HEK293 (cell line): ENCODE data around the gene NAP1L4.
A peak's percentile ranks its signal among the peaks of the same experiment; 100 is the strongest.

Experiments
- CTCF ChIA-PET: fragments of 350-600 bp; formaldehyde crosslinking; extraction: SDS; loops from one replicate; lab custom pipeline; 2021; ENCODE audit warnings: antibody characterized with exemption; lab: Yijun Ruan, JAX
- POLR2A ChIA-PET: fragments of 300-600 bp; formaldehyde crosslinking; extraction: SDS; loops from one replicate; lab custom pipeline; 2020; ENCODE audit warnings: antibody characterized with exemption, inconsistent platforms; lab: Yijun Ruan, JAX
- H3K27ac ChIP-seq: fragments of 200-500 bp; sonication (Bioruptor generic); 2 replicates; pipeline ENCODE4 v1.5.1; 2014; ENCODE audit warnings: low read depth, low read length, control low read depth, inconsistent platforms; ENCODE audit errors: extremely low read depth
- H3K36me3 ChIP-seq, 2 experiments: fragments of 200-500 bp in 1 of 2; sonication (Bioruptor generic) in 1 of 2; 1 replicate in 1 of 2; 2 replicates in 1 of 2; pipeline ENCODE4 v1.5.1; 2014 to 2017; ENCODE audit warnings: inconsistent platforms in 2 of 2, low read length in 2 of 2; ENCODE audit not compliant: control insufficient read depth in 2 of 2, insufficient read depth in 1 of 2
- H3K4me1 ChIP-seq: fragments of 200-500 bp; sonication (Bioruptor generic); 2 replicates; pipeline ENCODE4 v1.5.1; 2014; ENCODE audit warnings: mild to moderate bottlenecking, low read length, inconsistent platforms; ENCODE audit not compliant: control insufficient read depth, insufficient read depth
- H3K4me3 ChIP-seq: 2 replicates; pipeline ENCODE4 v1.5.1; 2011; ENCODE audit warnings: low read depth, mild to moderate bottlenecking, control low read depth, low read length, moderate library complexity
- H3K9me3 ChIP-seq: fragments of 200-500 bp; sonication (Bioruptor generic); 2 replicates; pipeline ENCODE4 v1.5.1; 2014; ENCODE audit warnings: low read depth, low read length, inconsistent platforms; ENCODE audit not compliant: control insufficient read depth, insufficient read depth
- ATF2 ChIP-seq: fragments of 450-650 bp; formaldehyde crosslinking; IDR thresholded peaks from 2 replicates; pipeline ENCODE4 v1.5.1; 2016; ENCODE audit warnings: missing biosample characterization, missing genetic modification characterization, low read depth
- EGR2 ChIP-seq: fragments of 450-650 bp; formaldehyde crosslinking; IDR thresholded peaks from 2 replicates; pipeline ENCODE4 v1.5.1; 2016; ENCODE audit warnings: low read depth, missing biosample characterization, missing genetic modification characterization
- GLIS2 ChIP-seq: fragments of 450-650 bp; formaldehyde crosslinking; IDR thresholded peaks from 2 replicates; pipeline ENCODE4 v1.5.1; 2016; ENCODE audit warnings: missing biosample characterization, missing genetic modification characterization
- HOXA7 ChIP-seq: sonication (generic); formaldehyde crosslinking; IDR thresholded peaks from 2 replicates; pipeline ENCODE4 v1.8.1; 2022; ENCODE audit warnings: missing genetic modification reagents, borderline replicate concordance
- INSM2 ChIP-seq: fragments of 450-650 bp; formaldehyde crosslinking; IDR thresholded peaks from 2 replicates; pipeline ENCODE4 v1.5.1; 2016; ENCODE audit warnings: missing biosample characterization, missing genetic modification characterization
- KLF1 ChIP-seq: fragments of 450-650 bp; formaldehyde crosslinking; IDR thresholded peaks from 2 replicates; pipeline ENCODE4 v1.5.1; 2016; ENCODE audit warnings: missing biosample characterization, missing genetic modification characterization
- KLF10 ChIP-seq: fragments of 450-650 bp; IDR thresholded peaks from 2 replicates; pipeline ENCODE4 v1.5.1; 2018; ENCODE audit warnings: missing biosample characterization, mild to moderate bottlenecking, missing genetic modification characterization
- SETDB1 ChIP-seq: IDR thresholded peaks from one replicate; pipeline ENCODE4 v1.6.1; 2017; ENCODE audit warnings: mild to moderate bottlenecking, low read length, moderate library complexity, mixed read lengths; ENCODE audit not compliant: insufficient read length
- SP2 ChIP-seq: fragments of 450-650 bp; formaldehyde crosslinking; IDR thresholded peaks from 2 replicates; pipeline ENCODE4 v1.5.1; 2016; ENCODE audit warnings: missing biosample characterization, missing genetic modification characterization
- ZBTB17 ChIP-seq: fragments of 450-650 bp; formaldehyde crosslinking; IDR thresholded peaks from 2 replicates; pipeline ENCODE4 v1.5.1; 2016; ENCODE audit warnings: missing biosample characterization, missing genetic modification characterization
- ZBTB48 ChIP-seq: fragments of 450-650 bp; formaldehyde crosslinking; IDR thresholded peaks from 2 replicates; pipeline ENCODE4 v1.5.1; 2016; ENCODE audit warnings: missing biosample characterization, missing genetic modification characterization
- ZNF16 ChIP-seq: fragments of 450-650 bp; formaldehyde crosslinking; IDR thresholded peaks from 2 replicates; pipeline ENCODE4 v1.5.1; 2016; ENCODE audit warnings: low read depth, missing biosample characterization, missing genetic modification characterization
- ZNF26 ChIP-seq: fragments of 450-650 bp; formaldehyde crosslinking; IDR thresholded peaks from 2 replicates; pipeline ENCODE4 v1.5.1; 2016; ENCODE audit warnings: missing biosample characterization, missing genetic modification characterization
- ZNF350 ChIP-seq: fragments of 450-650 bp; formaldehyde crosslinking; IDR thresholded peaks from 2 replicates; pipeline ENCODE4 v1.5.0; 2017; ENCODE audit warnings: missing biosample characterization, mild to moderate bottlenecking, missing genetic modification characterization
- ZNF514 ChIP-seq: fragments of 450-650 bp; formaldehyde crosslinking; IDR thresholded peaks from 2 replicates; pipeline ENCODE4 v1.5.1; 2016; ENCODE audit warnings: missing biosample characterization, missing genetic modification characterization
- ZNF518A ChIP-seq: fragments of 450-650 bp; formaldehyde crosslinking; conservative IDR thresholded peaks from 2 replicates; pipeline ENCODE4 v1.5.1; 2016; ENCODE audit warnings: low read depth, missing biosample characterization, missing genetic modification characterization
- ZNF544 ChIP-seq: fragments of 450-650 bp; formaldehyde crosslinking; IDR thresholded peaks from 2 replicates; pipeline ENCODE4 v1.5.0; 2017; ENCODE audit warnings: missing biosample characterization, missing genetic modification characterization
- ZNF596 ChIP-seq: fragments of 450-650 bp; IDR thresholded peaks from 2 replicates; pipeline ENCODE4 v1.5.0; 2018; ENCODE audit warnings: missing biosample characterization, mild to moderate bottlenecking, missing genetic modification characterization, moderate library complexity
- ZNF747 ChIP-seq: fragments of 450-650 bp; formaldehyde crosslinking; IDR thresholded peaks from 2 replicates; pipeline ENCODE4 v1.5.1; 2016; ENCODE audit warnings: missing biosample characterization, missing genetic modification characterization
- ZNF843 ChIP-seq: fragments of 450-650 bp; formaldehyde crosslinking; IDR thresholded peaks from 2 replicates; pipeline ENCODE4 v1.5.1; 2016; ENCODE audit warnings: missing biosample characterization, missing genetic modification characterization

NAP1L4 gene

GRCh38 chr11:2911785-2912391 is 80.2 kb downstream of the NAP1L4 start:
- no peaks in the 10 kb centered on the region for H3K36me3 ChIP-seq
- no peaks in the 10 kb centered on the region for H3K9me3 ChIP-seq
- POLR2A ChIA-PET, result interaction anchor here (1.2 to 3.1 kb wide), 2 partner anchors 9 to 18 kb away, joined by 4 to 15 read pairs; partner anchors contain the start of gene PHLDA2
- CTCF ChIA-PET, result no interaction called here
- H3K4me3 ChIP-seq, result no peak overlapping the region
- H3K4me1 ChIP-seq, result no peaks in the 10 kb centered on the region
- TF ChIP-seq ZBTB17 (tag by site-specific recombination), result no peak
- no peak for TF ChIP-seq ZNF596 (tag by site-specific recombination)
- TF ChIP-seq ZNF843 (tag by site-specific recombination), result no peak
- no peak for TF ChIP-seq EGR2
- no peak for TF ChIP-seq INSM2 (tag by site-specific recombination)
- no peak for TF ChIP-seq ZNF350 (tag by site-specific recombination)
- TF ChIP-seq ZBTB48, result no peak
- no peak for TF ChIP-seq SETDB1
- TF ChIP-seq ZNF514 (tag by site-specific recombination), result no peak
- no peak for TF ChIP-seq KLF10 (tag by site-specific recombination)
- no peak for TF ChIP-seq ZNF16 (tag by site-specific recombination)
- no peak for TF ChIP-seq ATF2
- TF ChIP-seq HOXA7 (CRISPR knock-in tag), result no peak
- TF ChIP-seq SP2 (tag by site-specific recombination), result no peak
- H3K27ac ChIP-seq, result no peak overlapping the region

GRCh38 chr11:2911088-2911784 is 80.9 kb downstream of the NAP1L4 start:
- no peak overlapping the region for H3K27ac ChIP-seq
- TF ChIP-seq ZNF747 (tag by site-specific recombination) (no peak), KLF1 (tag by site-specific recombination) (peak; percentile 50), INSM2 (tag by site-specific recombination) (no peak), GLIS2 (peak; percentile 51; the same call in 1 of the 2 replicates), ZNF518A (no peak), ZNF26 (tag by site-specific recombination) (no peak), ZNF544 (tag by site-specific recombination) (no peak)

More at GRCh38 chr11:2911088-2911784, 80.9 kb downstream of the NAP1L4 start:
- Histone ChIP-seq H3K9me3 (no peaks in the 10 kb centered on the region), H3K36me3 (no peaks in the 10 kb centered on the region), H3K4me3 (no peak overlapping the region), H3K4me1 (no peaks in the 10 kb centered on the region)
- ChIA-PET POLR2A (interaction anchor here (1.2 to 3.1 kb wide), 2 partner anchors 9 to 18 kb away, joined by 4 to 15 read pairs; partner anchors contain the start of gene PHLDA2), CTCF (no interaction called here)
